Activated CD4-positive, CD25-positive, alpha-beta regulatory T cell (primary cell): Measurements from ENCODE around the gene KMT5B.

ENCODE experiments used
- DNase-seq, 4 experiments: peaks; one replicate each; lab custom pipeline; 2025; lab: John Stamatoyannopoulos, UW

KMT5B gene

DNA sequence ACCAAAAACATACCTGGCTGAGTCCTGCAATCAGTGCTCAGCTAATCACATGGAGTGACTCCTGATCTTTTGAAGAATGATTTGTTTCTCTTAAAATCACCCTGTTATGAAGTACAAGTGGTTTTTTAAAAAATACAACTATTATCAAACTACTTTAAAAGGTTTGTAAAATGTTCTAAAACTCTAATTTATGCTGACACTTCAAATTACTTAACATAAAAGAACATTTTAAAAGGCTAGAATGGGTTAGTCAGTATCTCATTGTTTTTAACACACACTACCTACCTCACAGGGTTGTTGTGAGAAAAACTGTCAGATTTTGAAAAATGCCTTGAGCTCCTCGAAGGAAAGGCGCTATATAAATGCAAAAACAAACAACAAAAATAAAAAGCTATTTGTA is 33.2 kb downstream of the KMT5B start:
- DNase-seq, result no peak

DNA sequence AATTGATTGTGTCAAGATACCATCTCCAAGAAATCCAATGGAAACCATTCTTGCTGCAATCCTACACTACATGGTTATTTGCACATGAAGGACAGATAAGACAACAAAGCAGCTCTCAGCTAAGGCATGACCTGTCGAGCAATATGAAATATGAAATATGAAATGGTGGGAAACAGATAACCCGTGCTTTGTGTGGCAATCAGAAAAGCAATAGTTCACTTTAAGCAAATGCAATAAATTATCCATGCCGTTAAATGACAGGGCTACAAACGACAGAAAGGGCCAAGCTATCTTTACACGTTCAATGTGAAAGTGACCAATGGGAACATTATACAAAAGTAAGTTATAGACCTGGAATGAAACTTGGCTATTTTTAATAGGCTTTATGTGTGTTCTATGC is 35.2 kb downstream of the KMT5B start:
- no peak for DNase-seq

GRCh38 chr11:68173926-68174325 is 39.2 kb downstream of the KMT5B start:
- no peak for DNase-seq

- DNase-seq, result no peak
These were observed 43.7 kb downstream of the KMT5B start for GRCh38 chr11:68169442-68169841.

- DNase-seq, result no peak
These were observed 44.4 kb downstream of the KMT5B start for GRCh38 chr11:68168694-68169093.

DNA sequence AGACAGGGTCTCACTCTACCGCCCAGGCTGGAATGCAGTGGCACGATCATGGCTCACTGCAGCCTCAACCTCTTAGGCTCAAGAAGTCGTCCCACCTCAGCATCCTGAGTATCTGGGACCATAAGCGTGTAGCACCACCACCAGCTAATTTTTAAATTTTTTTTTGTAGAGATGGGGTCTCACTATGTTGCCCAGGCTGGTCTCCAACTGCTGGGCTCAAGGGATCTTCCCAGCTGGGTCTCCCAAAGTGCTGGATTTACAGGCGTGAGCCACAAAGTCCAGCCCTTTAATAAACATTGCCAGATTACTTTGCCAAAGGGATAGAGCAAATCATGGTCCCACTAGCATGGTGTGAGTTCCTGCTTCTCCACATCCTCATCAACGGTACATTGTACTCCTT is 45.6 kb downstream of the KMT5B start:
- DNase-seq, result no peak

- no peak for DNase-seq
These were observed 46.1 kb downstream of the KMT5B start for GRCh38 chr11:68166969-68167368.

DNA sequence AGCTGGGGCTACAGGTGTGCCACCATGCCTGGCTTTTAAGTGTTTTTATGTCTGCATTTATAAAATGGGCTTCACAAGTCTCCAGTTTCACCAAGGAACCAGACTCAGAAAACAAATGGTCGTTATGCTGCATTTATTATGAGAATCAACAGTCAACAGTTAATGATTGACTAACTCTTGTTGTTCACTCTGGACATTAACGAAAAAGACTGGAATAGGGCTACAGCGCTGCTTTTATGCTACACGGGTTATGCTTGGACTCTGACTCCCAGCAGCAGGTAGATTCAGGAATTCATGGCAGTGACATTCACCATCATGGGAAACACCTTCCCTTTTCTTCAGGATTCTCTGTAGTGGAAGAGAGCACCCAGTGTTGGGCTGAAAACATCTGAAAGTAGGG is 47.5 kb downstream of the KMT5B start:
- DNase-seq, result no peak

- no peak for DNase-seq
These were observed 48.7 kb downstream of the KMT5B start for GRCh38 chr11:68164437-68164836.

GRCh38 chr11:68163691-68164090 is 49.4 kb downstream of the KMT5B start:
- no peak for DNase-seq

DNA sequence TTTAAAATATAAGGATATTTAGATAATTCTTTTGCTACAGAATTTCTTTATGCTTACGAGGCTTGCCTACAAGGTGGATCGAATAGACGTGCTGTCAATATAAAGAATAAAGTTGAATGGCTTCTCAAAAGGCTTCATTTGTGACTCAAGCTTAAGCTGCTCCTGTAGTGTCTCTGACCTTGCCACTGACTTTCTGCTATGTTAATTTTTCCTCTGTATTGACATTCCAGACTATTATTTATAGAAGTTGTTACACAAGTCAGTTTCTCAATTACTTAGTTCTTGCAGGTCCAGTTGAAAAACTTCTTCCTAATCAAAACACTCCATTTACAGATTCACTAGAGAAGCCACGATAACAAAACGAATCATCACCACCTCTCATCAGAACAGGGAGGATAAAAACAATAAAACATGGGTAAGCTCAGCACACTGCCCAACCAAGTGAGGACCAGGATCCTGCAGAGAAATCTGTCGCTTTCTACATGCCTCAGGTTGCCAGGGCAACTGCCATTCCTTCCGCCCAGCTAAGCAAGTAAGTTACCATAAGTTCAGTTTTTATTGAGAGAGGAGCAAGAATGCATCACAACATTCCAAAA is 52.9 kb downstream of the KMT5B start:
- no peak for DNase-seq

- no peak for DNase-seq
These were observed 53.4 kb downstream of the KMT5B start for GRCh38 chr11:68159665-68160064.

GRCh38 chr11:68159161-68159560 is 53.9 kb downstream of the KMT5B start:
- no peak for DNase-seq

DNA sequence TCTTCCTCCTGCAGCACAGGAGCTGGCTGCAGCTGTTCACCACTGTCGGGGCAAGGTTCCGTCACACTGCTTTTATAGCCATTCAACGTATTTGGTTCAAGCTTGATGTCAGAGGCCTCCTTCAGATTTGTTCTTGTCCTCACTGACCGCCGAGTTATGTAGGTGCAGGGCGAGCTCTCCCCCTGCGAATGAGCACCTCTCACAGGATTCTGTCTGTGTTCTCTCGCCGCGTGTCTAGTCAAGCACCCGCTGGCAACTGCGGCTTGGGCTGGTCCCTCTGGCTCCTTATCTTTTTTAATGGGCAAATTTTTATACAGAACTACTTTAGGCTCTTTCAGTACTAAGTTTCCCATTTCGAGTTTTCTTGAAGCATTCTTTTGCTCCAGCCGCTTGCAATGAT is 54.5 kb downstream of the KMT5B start:
- no peak for DNase-seq

DNA sequence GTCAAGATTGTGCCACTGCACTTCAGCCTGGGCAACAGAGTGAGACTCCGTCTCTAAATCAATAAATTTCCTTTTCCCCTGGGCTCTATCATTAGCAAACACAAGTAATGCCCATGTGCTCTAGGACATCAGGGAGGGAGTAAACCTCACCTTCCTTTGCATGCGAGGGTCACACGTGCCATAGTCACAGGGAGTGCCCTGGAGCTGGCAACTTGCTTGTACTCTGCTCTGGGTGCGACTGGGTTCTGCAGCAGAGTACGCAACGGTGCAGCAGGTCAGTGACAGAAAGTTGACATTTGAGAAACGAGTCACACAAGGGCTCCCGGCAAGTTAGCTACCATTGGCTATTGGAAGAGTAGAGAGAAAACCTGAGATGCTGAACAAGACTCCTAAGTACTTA is 59.4 kb downstream of the KMT5B start:
- DNase-seq, result no peak

GRCh38 chr11:68150037-68150436 is 63.1 kb downstream of the KMT5B start:
- DNase-seq, result no peak

GRCh38 chr11:68149417-68149816 is 63.7 kb downstream of the KMT5B start:
- no peak for DNase-seq

DNA sequence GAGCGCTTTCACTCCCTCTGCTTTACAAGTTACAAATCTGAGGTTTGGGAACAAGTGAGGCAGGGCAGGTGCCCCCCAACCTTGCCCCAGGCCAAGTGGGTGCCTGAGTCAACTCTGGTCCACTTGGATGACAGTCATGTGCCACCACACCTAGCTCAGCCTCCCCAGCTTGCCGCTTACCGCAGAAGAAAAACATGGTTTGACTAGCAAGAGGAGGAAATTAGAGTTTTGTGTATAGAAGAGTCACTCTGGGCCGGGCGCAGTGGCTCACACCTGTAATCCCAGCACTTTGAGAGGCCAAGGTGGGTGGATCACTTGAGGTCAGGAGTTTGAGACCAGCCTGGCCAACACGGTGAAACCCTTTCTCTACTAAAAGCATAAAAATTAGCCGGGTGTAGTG is 64.2 kb downstream of the KMT5B start:
- DNase-seq, result no peak

- no peak for DNase-seq
These were observed 64.9 kb downstream of the KMT5B start for GRCh38 chr11:68148071-68148805.

DNA sequence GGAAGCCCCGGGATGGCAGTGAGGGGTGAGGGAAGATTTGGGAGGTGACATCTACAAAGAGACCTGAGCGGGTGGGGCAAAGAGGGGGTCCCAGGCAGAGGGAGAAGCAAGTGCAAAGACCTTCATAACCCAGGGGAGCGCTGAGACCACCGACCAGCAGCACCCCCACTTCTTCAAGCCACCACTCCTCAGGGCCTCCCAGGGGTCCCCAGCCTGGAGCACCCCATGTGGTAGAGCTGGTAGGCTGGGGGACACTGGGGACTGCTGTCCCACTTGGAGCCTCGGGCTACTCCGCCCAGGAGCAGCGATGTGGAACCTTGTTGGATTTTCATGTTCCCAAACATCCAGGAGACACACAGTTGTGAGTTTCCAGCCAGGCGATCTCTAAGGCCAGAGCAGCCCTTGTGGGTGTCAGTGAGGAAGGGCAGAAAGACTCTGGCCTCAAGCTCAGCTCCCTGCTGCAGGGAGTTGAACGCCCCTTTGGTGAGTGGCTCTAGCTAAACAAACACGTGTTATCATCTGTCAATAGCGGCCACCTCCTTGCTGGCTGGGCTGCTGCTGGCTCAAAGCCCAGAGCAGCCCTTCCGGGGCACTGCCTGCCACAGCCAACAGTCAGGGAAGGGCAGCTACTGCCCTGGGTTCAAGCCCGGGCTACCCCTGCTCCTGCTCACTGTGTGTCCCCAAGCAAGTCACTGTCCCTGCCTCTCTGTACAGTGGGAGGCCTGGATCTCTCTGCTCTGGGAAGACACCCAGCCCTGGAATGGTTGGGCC is 66.2 kb downstream of the KMT5B start:
- DNase-seq, result no peak

GRCh38 chr11:68146010-68146540 is 67.0 kb downstream of the KMT5B start:
- DNase-seq, result no peak

GRCh38 chr11:68145120-68145866 is 67.8 kb downstream of the KMT5B start:
- no peak for DNase-seq
